GM18517 (cell line): ENCODE measurements around the gene CLDND2.

ENCODE experiments used
- ATAC-seq: cut with Tn5 transposase; IDR thresholded peaks from one replicate; pipeline ENCODE4 v1.9.1; 2021; ENCODE audit warnings: mild to moderate bottlenecking, moderate library complexity; ENCODE audit not compliant: unreplicated experiment

Gene CLDND2

DNA sequence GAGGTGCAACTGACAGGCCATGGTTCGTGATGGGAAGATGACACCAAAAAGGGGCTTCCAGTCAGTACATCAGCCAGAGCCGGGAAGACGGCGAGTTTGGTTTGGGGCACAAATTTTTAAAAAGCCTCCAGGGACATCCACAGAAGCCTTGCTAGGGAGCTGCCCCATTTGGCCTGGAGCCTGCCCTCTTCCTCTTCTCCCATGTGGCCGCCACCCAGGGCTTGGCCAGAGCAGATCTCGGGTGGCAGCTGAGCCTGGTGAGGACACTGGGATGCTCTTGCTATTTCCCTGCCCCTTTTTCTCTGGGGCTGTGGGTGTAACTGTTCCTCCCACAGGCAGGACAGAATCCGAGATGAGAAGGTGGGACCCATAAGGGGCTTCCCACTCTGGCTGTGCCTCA, 10.9 kb downstream of the CLDND2 start:
- ATAC-seq: no peak

DNA sequence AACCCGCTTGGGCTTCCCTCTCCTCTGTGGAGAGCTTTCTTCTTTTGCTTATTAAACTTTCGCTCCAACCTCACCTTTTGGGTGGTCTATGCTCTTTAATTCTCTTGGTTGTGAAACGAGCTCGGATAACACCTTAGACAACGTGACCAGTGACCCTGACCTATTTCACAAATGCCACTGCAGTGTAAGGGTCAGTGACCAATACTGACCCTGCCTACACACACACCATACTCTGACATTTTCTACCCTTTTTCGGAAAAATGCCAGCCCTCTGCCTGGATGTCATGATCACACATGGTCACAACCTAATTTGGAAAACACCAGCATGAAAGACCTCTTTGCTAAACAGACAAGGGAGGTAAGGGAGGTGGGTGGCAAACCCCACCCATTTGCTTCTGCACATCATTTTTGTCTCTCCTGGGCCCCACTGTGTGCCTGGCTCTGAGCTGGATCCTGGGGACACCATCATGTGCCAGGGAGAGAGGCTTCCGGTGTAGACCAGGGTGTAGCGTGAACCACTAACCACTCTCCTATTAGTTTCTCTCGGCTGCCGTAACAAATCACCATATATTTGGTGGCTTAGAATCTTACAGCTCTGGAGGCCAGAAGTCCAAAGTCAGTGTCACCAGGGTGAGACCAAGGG, 12.5 kb downstream of the CLDND2 start:
- no peak for ATAC-seq

DNA sequence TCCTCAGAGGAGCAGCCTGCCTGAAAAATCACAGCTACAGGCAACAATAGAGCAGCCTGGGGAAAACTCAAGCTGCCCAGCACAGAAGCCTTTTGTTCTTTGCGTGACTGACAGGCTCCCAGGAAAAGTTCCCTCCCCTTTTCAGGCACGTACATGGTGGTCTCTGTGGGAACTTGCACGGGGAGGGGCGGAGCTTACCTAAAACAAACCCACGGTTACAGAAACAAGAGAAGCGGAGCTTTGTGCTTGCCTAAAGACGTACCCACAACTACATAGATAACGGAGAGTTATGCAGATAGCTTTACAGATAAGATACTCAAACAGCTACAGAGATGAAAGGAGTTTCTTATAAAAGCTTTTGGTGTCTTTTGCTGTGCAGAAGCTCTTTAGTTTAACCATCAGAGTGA, 14.1 kb downstream of the CLDND2 start:
- no peak for ATAC-seq

DNA sequence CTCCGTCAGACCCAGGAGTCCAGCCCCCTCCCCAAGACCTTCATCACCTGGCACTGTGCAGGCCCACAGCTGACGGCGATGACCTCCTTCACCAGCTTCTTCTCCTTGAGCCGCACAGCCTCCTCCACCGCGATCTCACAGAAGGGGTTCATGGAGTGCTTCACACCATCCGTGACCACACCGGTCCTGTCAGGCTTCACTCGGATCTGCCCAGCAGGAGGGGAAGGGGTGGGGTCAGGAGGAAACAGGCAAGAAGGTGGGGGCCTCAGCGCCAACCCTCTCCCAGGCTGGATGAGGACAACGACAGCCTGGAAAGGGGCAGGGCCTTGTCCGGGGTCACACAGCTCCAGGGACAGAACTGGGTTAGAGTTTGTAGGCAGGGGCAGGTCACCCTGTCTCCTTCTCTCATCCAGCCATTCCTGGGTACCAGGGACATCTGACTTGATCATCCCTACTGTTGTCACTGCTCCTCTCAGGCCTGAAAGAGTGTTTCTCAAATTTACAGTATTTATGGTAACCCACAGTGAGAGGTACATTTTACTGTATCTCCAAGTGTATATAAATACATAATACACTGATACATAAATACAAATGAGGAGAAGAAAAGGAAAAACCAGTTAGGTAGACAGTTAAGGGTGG, 14.6 kb downstream of the CLDND2 start:
- ATAC-seq: no peak

- no peak for ATAC-seq
Observed at GRCh38 chr19:51352783-51353360, 15.9 kb downstream of the CLDND2 start.

DNA sequence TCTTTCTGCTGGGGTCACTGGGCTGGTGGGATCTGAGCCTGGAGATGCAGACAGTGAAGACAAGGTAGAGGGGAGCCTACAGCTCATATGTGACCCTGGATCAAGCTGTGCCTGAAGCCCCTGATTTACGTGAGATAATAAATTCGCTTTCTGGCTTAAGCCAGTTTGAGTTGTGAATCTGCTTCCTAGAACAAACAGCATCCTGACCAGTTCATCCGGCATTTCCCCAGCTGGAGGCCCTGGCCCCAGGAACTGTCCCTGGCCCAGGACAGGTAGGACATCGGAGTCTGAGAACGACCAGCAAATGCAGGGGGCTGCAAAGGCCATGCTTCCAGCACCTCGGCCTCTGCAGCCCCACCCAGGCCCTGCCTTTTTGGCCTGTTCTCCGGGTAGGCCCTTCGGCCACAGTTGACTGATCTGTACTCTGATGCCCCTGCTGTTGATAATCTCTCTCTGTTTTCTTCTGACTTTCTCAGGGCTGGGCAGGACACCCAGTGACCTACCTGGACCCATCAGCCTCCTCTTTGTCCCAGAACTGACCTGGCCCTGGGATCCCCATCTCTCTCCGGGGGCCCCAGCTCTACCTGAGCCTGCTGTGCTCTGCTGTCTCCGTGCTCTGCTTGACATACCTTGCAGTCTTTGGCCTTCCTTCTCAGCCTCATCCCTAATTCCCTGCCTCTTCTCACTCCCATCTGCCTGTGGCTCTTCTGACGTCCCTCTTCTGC, 17.4 kb downstream of the CLDND2 start:
- ATAC-seq: no peak

- no peak for ATAC-seq
Observed at GRCh38 chr19:51347209-51347928, 21.4 kb downstream of the CLDND2 start.

- no peak for ATAC-seq
Observed at GRCh38 chr19:51346742-51347141, 22.1 kb downstream of the CLDND2 start.

DNA sequence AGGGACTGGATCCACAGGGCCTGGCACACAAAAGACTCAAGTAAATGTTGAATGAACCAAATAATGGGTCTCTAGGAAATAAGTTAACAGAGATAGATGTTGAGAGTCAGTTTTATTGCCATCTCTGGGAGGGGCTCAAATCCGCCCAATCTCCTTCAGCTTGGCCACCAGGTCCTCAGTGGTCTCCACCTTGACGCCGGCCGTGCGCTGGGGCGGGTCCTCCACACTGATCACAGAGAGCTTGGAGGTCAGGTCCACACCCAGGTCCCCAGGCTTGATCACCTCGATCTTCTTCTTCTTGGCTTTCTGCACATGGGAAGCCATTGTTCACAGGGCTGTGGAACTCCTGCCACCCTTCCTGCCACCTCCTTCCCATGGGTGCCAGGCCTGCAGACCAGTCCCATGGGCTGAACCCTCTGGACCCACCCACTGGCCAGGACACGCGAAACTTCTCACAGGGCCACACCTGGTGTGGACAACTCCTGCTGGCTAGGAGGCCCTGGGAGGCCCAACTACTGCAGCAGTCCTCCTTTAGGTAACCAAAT, 23.7 kb downstream of the CLDND2 start:
- no peak for ATAC-seq

DNA sequence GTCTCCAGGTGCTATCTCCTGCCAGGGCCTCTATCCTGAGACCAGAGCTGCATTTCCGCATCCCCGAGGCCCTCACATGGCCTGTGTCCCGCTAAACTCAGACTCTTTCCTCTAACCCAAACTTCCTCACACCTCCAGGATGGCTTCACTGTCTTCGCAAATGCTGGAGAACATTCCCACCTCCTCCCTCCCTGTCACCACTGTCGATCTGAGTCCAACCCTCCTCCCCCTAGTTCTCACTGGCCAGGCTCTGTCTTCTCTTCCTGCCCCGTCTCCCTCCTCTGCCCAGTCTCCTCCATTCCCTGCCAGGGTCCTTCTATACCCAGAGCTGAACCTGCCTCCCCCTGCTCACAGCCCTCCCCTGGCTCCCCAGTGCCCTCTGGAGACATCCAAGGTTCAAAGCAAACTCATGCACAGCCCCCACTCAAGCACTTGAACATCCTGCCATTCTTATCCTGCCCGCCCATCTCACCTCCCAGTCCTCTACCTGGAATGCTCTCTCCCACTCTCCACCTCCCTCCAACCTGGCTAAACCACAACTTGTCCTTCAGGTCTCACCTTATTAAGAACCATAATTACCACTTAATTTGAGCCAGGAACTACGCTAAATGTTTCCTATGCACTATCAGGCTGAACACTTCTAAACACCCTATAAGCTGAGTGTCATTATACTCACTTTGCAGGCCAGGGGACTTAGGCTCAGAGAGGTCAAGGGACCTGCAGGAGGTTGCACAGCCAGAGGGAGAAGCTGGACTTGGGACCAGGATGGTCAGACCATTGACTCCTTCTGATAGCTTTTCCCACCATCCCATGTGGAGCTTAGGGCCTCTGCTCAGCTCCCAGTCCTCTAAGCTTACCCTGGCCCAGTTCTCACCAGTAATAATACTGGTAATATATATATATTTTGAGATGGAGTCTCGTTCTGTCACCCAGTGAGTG, 25.9 kb downstream of the CLDND2 start:
- ATAC-seq: no peak

GRCh38 chr19:51341976-51342580, 26.7 kb downstream of the CLDND2 start, which contains the start of gene VSIG10L:
Gene VSIG10L, minus strand, starts transcription at chr19:51342139. Its CDS starts 15 bp downstream, at chr19:51342124.
- no peak for ATAC-seq

DNA sequence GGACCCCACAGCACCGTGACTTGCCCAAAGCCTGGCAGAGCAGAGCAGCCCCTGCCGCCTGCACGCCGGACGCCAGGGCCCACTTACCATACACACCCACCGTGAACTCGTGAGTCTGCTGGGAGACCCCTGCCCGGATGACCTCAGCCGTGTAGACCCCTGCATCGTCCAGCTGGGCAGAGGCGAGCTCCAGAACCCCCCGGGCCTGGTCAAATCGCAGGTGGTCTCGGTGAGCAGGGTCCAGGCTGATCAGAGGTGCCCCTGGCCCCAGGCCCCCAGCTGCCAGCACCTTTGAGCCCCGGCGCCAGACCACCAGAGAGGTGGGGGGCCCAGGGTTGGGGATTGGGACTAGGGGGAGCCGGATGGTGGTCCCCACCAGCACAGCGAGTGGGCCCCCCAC, 27.7 kb downstream of the CLDND2 start:
- ATAC-seq: no peak

- peak; percentile 49 for ATAC-seq
Observed at GRCh38 chr19:51339687-51340656, 28.8 kb downstream of the CLDND2 start.

- ATAC-seq: peak; percentile 12
Observed at GRCh38 chr19:51339313-51339686, 29.5 kb downstream of the CLDND2 start.

GRCh38 chr19:51338563-51339312, 30.1 kb downstream of the CLDND2 start:
- peak; percentile 51 for ATAC-seq

DNA sequence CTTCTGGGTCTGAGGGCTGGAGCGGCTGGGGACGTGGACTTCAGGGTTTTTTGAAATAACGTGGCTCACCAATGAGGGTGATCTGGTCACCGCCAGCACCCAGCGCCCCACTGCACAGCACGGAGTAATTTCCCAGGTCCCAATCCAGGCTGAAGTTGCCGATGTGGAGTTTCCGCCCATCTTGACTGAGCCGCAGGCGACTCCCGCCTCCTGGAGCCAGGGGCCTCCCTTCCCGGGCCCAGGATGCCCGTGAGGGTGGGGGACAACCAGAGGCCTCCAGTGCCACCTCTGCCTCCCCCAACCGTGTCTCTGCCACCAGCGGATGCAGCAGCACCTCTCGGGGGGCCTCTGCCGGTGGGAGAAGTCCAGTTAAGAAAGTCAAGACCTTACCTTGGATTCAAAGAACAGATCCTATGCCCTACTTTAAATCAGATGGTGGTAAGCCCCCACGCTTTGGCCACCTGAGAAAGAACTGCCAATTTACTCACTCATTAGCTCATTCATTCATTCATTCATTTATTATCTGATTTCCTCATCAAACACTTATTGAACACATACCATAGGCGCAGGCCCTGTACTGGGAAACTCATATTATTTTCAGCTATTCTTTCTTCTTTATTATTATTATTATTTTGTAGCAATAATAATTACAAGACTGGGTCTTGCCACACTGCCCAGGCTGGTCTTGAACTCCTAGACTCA, 30.8 kb downstream of the CLDND2 start:
- no peak for ATAC-seq
